Liver (tissue), 9 donors: ENCODE data around the gene ASZ1. TPM values are rescaled to one million over a fixed set of nuclear protein-coding genes. Genes with fewer than 3 reads are reported as not detected.

ENCODE experiments used
- DNase-seq: peaks from one replicate; pipeline ENCODE4 v3.0.0-alpha.2; 2017; ENCODE audit warnings: low spot score
- H3K27ac ChIP-seq, 2 donors: one replicate each; pipeline ENCODE4 v1.7.0; 2013; ENCODE audit warnings: inconsistent platforms in 2 of 2, low read length in 2 of 2, control low read depth in 1 of 2, low read depth in 1 of 2, mild to moderate bottlenecking in 1 of 2
- H3K27me3 ChIP-seq, 4 donors: one replicate each; pipeline versions ENCODE4 v1.6.1 to v1.7.0; 2013; ENCODE audit warnings: low read length in 3 of 4, inconsistent platforms in 1 of 4, mild to moderate bottlenecking in 1 of 4, moderate library complexity in 1 of 4; ENCODE audit not compliant: control insufficient read depth in 4 of 4, insufficient read depth in 4 of 4
- H3K36me3 ChIP-seq, 4 donors: one replicate each; pipeline versions ENCODE4 v1.6.1 to v1.7.0; 2013; ENCODE audit warnings: low read length in 3 of 4, mild to moderate bottlenecking in 3 of 4, low read depth in 1 of 4, moderate library complexity in 1 of 4; ENCODE audit not compliant: control insufficient read depth in 4 of 4, insufficient read depth in 3 of 4
- H3K4me1 ChIP-seq, 4 donors: one replicate each; pipeline versions ENCODE4 v1.6.1 to v1.7.0; 2013; ENCODE audit warnings: low read length in 3 of 4, mild to moderate bottlenecking in 3 of 4, moderate library complexity in 1 of 4; ENCODE audit not compliant: control insufficient read depth in 4 of 4, insufficient read depth in 4 of 4
- H3K4me3 ChIP-seq, 3 donors: one replicate each; pipeline versions ENCODE4 v1.6.1 to v1.7.0; 2013; ENCODE audit warnings: low read length in 3 of 3, control low read depth in 1 of 3, low read depth in 1 of 3, mild to moderate bottlenecking in 1 of 3
- H3K9ac ChIP-seq, 2 donors: one replicate each; pipeline ENCODE4 v1.7.0; 2013; ENCODE audit warnings: low read length in 2 of 2, mild to moderate bottlenecking in 2 of 2, moderate library complexity in 2 of 2, control low read depth in 1 of 2, low read depth in 1 of 2
- H3K9me3 ChIP-seq, 4 donors: one replicate each; pipeline versions ENCODE4 v1.6.1 to v1.7.0; 2013; ENCODE audit warnings: low read length in 3 of 4; ENCODE audit not compliant: control insufficient read depth in 4 of 4
- EGR1 ChIP-seq, 2 donors: IDR thresholded peaks; 2 replicates each; pipeline ENCODE4 v1.6.1; 2016 to 2018; ENCODE audit warnings: antibody characterized with exemption in 2 of 2, low read depth in 2 of 2
- FOXA1 ChIP-seq: IDR thresholded peaks from 2 replicates; pipeline ENCODE4 v1.6.1; 2016; ENCODE audit warnings: antibody characterized with exemption
- FOXA2 ChIP-seq: IDR thresholded peaks from 2 replicates; pipeline ENCODE4 v1.6.1; 2016; ENCODE audit warnings: antibody characterized with exemption
- GABPA ChIP-seq, 2 donors: IDR thresholded peaks in 1 of 2; conservative IDR thresholded peaks in 1 of 2; 2 replicates each; pipeline ENCODE4 v1.6.1; 2016; ENCODE audit warnings: antibody characterized with exemption in 2 of 2, mild to moderate bottlenecking in 1 of 2, moderate library complexity in 1 of 2
- HNF4A ChIP-seq, 2 donors: conservative IDR thresholded peaks; 2 replicates each; pipeline ENCODE4 v1.6.1; 2016; ENCODE audit warnings: antibody characterized with exemption in 2 of 2, mild to moderate bottlenecking in 2 of 2
- HNF4G ChIP-seq: IDR thresholded peaks from 2 replicates; pipeline ENCODE4 v1.6.1; 2016; ENCODE audit warnings: antibody characterized with exemption
- JUND ChIP-seq, 2 donors: IDR thresholded peaks; 2 replicates each; pipeline ENCODE4 v1.6.1; 2016; ENCODE audit warnings: antibody characterized with exemption in 2 of 2
- NR2F2 ChIP-seq: IDR thresholded peaks from 2 replicates; pipeline ENCODE4 v1.6.1; 2016; ENCODE audit warnings: antibody characterized with exemption
- RAD21 ChIP-seq, 2 donors: IDR thresholded peaks; 2 replicates each; pipeline ENCODE4 v1.6.1; 2016; ENCODE audit warnings: antibody characterized with exemption in 2 of 2, mild to moderate bottlenecking in 2 of 2
- RXRA ChIP-seq, 2 donors: IDR thresholded peaks; 2 replicates each; pipeline ENCODE4 v1.6.1; 2017 to 2018; ENCODE audit warnings: antibody characterized with exemption in 2 of 2, mild to moderate bottlenecking in 1 of 2
- SP1 ChIP-seq: IDR thresholded peaks from 2 replicates; pipeline ENCODE4 v1.6.1; 2018; ENCODE audit warnings: antibody characterized with exemption, mild to moderate bottlenecking
- TAF1 ChIP-seq: conservative IDR thresholded peaks from 2 replicates; pipeline ENCODE4 v1.6.1; 2016; ENCODE audit warnings: antibody characterized with exemption, mild to moderate bottlenecking
- YY1 ChIP-seq: IDR thresholded peaks from 2 replicates; pipeline ENCODE4 v1.6.1; 2016; ENCODE audit warnings: antibody characterized with exemption, mild to moderate bottlenecking
- WGBS: extraction: QIAGEN DNeasy Blood & Tissue Kit; methylation state at CpG from one replicate; pipeline ENCODE4 v1.1.7; 2013; 5-methylcytosine and 5-hydroxymethylcytosine counted together
- polyA plus RNA-seq, 2 donors: library from polyadenylated mRNA; stranded (reverse) in 1 of 2; unstranded in 1 of 2; fragments of 200-250 nt in 1 of 2; fragments of >200 nt in 1 of 2; fragmentation: Nextera tagmentation in 1 of 2; extraction: Ambion mirVana in 1 of 2; gene quantifications; one replicate each; pipeline versions ENCODE4 v1.2.1 to v1.2.3, GENCODE V29; 2013 to 2015
- total RNA-seq, 2 donors: library from RNA; depleted of rRNA; stranded (reverse); fragments of >200 nt; gene quantifications; one replicate each; pipeline ENCODE4 v1.2.3, GENCODE V29; 2014
- TF ChIP-seq, protein P1 (sequence below): IDR thresholded peaks from 2 replicates; pipeline ENCODE4 v1.6.1; 2016; ENCODE audit warnings: antibody characterized with exemption
- TF ChIP-seq, protein P2 (sequence below): IDR thresholded peaks from 2 replicates; pipeline ENCODE4 v1.6.1; 2016; ENCODE audit warnings: antibody characterized with exemption, mild to moderate bottlenecking
- TF ChIP-seq, protein P3 (sequence below): IDR thresholded peaks from 2 replicates; pipeline ENCODE4 v1.6.1; 2016; ENCODE audit warnings: antibody characterized with exemption
- TF ChIP-seq, protein P4 (sequence below): fragments of 150-350 bp; IDR thresholded peaks from 2 replicates; pipeline ENCODE4 v1.5.1; 2017; ENCODE audit warnings: improper control_type of control experiment, low read depth, low read length; ENCODE audit not compliant: missing input control
- TF ChIP-seq, protein P5 (sequence below): IDR thresholded peaks from 2 replicates; pipeline ENCODE4 v1.6.1; 2016; ENCODE audit warnings: antibody characterized with exemption
- donor health status: healthy.
- donor health status: healthy.
- donor health status: healthy.
- donor health status: healthy.
- donor health status: healthy.

Gene ASZ1
- total and polyA plus RNA-seq, 4 donors = 0.08 TPM; not detected in 3

DNA sequence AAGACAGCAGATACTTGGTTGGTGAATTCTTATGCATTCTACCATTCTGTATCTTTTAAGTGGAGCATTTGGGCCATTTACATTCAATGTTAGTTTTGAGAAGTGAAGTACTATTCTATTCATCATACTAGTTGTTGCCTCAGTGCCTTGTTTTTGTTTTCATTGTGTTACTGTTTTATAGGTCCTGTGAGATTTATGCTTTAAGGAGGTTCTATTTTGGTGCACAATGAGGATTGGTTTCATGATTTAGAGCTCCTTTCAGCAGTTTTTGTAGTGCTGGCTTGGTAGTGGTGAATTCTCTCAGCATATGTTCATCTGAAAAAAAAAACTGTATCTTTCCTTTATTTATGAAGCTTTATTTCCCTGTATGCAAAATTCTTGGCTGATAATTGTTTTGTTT is 81.1 kb downstream of the ASZ1 start (continued):
- TF ChIP-seq HNF4A (conservative IDR thresholded peaks at IDR 0.05) (no peak), GABPA (IDR thresholded peaks at IDR 0.05 in 1 of 2, conservative IDR thresholded peaks at IDR 0.05 in 1 of 2) (no peak)
- TF ChIP-seq, protein P1, sequence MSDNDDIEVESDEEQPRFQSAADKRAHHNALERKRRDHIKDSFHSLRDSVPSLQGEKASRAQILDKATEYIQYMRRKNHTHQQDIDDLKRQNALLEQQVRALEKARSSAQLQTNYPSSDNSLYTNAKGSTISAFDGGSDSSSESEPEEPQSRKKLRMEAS = no peak

DNA sequence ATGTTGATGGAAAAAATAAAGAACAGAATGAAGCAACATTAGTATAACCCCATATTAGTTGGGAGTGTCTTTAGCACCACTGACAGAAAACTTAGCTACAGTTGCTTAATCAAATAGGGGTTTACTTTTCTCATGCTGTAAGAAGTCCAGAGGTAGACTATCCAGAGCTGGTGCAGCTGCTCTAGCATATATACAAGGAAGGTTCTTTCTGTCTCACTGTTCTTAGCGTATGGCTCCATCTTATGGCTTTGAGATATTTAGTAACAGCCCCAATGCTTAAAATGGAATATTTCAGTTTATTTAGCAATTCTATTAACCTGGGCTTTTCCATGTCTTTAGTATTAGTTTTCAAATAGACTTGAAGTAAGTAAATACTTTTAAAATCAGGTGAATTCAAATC is 89.3 kb downstream of the ASZ1 start:
- WGBS = 86% methylated on average over 1 of the region's 1 CpG
- TF ChIP-seq RAD21 (IDR thresholded peaks at IDR 0.05) (no peak), HNF4G (no peak), RXRA (IDR thresholded peaks at IDR 0.05) (no peak), YY1 (no peak), FOXA1 (no peak), NR2F2 (no peak), GABPA (IDR thresholded peaks at IDR 0.05 in 1 of 2, conservative IDR thresholded peaks at IDR 0.05 in 1 of 2) (no peak), FOXA2 (no peak), EGR1 (IDR thresholded peaks at IDR 0.05; ENCODE audit: low read depth in 2 of 2) (no peak), HNF4A (conservative IDR thresholded peaks at IDR 0.05) (no peak), SP1 (no peak), JUND (IDR thresholded peaks at IDR 0.05) (no peak), TAF1 (no peak)
- TF ChIP-seq, protein P2, sequence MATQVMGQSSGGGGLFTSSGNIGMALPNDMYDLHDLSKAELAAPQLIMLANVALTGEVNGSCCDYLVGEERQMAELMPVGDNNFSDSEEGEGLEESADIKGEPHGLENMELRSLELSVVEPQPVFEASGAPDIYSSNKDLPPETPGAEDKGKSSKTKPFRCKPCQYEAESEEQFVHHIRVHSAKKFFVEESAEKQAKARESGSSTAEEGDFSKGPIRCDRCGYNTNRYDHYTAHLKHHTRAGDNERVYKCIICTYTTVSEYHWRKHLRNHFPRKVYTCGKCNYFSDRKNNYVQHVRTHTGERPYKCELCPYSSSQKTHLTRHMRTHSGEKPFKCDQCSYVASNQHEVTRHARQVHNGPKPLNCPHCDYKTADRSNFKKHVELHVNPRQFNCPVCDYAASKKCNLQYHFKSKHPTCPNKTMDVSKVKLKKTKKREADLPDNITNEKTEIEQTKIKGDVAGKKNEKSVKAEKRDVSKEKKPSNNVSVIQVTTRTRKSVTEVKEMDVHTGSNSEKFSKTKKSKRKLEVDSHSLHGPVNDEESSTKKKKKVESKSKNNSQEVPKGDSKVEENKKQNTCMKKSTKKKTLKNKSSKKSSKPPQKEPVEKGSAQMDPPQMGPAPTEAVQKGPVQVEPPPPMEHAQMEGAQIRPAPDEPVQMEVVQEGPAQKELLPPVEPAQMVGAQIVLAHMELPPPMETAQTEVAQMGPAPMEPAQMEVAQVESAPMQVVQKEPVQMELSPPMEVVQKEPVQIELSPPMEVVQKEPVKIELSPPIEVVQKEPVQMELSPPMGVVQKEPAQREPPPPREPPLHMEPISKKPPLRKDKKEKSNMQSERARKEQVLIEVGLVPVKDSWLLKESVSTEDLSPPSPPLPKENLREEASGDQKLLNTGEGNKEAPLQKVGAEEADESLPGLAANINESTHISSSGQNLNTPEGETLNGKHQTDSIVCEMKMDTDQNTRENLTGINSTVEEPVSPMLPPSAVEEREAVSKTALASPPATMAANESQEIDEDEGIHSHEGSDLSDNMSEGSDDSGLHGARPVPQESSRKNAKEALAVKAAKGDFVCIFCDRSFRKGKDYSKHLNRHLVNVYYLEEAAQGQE = no peak
- TF ChIP-seq, protein P1 = no peak
- TF ChIP-seq, protein P3, sequence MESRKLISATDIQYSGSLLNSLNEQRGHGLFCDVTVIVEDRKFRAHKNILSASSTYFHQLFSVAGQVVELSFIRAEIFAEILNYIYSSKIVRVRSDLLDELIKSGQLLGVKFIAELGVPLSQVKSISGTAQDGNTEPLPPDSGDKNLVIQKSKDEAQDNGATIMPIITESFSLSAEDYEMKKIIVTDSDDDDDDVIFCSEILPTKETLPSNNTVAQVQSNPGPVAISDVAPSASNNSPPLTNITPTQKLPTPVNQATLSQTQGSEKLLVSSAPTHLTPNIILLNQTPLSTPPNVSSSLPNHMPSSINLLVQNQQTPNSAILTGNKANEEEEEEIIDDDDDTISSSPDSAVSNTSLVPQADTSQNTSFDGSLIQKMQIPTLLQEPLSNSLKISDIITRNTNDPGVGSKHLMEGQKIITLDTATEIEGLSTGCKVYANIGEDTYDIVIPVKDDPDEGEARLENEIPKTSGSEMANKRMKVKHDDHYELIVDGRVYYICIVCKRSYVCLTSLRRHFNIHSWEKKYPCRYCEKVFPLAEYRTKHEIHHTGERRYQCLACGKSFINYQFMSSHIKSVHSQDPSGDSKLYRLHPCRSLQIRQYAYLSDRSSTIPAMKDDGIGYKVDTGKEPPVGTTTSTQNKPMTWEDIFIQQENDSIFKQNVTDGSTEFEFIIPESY = no peak
- TF ChIP-seq, protein P4, sequence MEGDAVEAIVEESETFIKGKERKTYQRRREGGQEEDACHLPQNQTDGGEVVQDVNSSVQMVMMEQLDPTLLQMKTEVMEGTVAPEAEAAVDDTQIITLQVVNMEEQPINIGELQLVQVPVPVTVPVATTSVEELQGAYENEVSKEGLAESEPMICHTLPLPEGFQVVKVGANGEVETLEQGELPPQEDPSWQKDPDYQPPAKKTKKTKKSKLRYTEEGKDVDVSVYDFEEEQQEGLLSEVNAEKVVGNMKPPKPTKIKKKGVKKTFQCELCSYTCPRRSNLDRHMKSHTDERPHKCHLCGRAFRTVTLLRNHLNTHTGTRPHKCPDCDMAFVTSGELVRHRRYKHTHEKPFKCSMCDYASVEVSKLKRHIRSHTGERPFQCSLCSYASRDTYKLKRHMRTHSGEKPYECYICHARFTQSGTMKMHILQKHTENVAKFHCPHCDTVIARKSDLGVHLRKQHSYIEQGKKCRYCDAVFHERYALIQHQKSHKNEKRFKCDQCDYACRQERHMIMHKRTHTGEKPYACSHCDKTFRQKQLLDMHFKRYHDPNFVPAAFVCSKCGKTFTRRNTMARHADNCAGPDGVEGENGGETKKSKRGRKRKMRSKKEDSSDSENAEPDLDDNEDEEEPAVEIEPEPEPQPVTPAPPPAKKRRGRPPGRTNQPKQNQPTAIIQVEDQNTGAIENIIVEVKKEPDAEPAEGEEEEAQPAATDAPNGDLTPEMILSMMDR = no peak
- TF ChIP-seq, protein P5, sequence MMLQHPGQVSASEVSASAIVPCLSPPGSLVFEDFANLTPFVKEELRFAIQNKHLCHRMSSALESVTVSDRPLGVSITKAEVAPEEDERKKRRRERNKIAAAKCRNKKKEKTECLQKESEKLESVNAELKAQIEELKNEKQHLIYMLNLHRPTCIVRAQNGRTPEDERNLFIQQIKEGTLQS = no peak
- no peak for DNase-seq

More for the DNA sequence above, 89.3 kb downstream of the ASZ1 start:
- no peaks in the 10 kb centered on the region for H3K4me1 ChIP-seq
- no peak overlapping the region for H3K4me3 ChIP-seq
- H3K27ac ChIP-seq = no peak overlapping the region
- no peak overlapping the region for H3K9ac ChIP-seq
- H3K36me3 ChIP-seq = no peaks in the 10 kb centered on the region
- no peaks in the 10 kb centered on the region for H3K9me3 ChIP-seq
- no peaks in the 10 kb centered on the region for H3K27me3 ChIP-seq
